Brain microvascular endothelial cell (primary cell): ENCODE data around the gene CCSAP.

Experiments used
- DNase-seq: peaks from one replicate; pipeline ENCODE4 v3.0.0-alpha.2; 2020
- H3K27ac ChIP-seq: fragments of 250-450 bp; sonication (Bioruptor Pico); 2 replicates; pipeline ENCODE4 v1.5.1; 2020; ENCODE audit warnings: mild to moderate bottlenecking, moderate library complexity
- H3K27me3 ChIP-seq: fragments of 250-450 bp; sonication (Bioruptor Pico); replicated peaks from 2 replicates; pipeline ENCODE4 v1.5.1; 2020; ENCODE audit warnings: mild to moderate bottlenecking
- H3K36me3 ChIP-seq: fragments of 250-450 bp; sonication (Bioruptor Pico); replicated peaks from 2 replicates; pipeline ENCODE4 v1.5.1; 2020; ENCODE audit warnings: mild to moderate bottlenecking
- H3K4me3 ChIP-seq: 2 replicates; pipeline ENCODE4 v1.5.1; 2011; ENCODE audit warnings: low read depth, mild to moderate bottlenecking, control low read depth, low read length, moderate library complexity
- in situ Hi-C: cut with HindIII; loops from 2 replicates; pipeline ENCODE4 v1.10.0; 2017; ENCODE audit warnings: low sequenced_read_pairs, low pct_ligation_motif_present
- TF ChIP-seq, protein P1 (sequence below): IDR thresholded peaks from 2 replicates; pipeline ENCODE4 v1.5.1; 2011; ENCODE audit warnings: low read depth, mild to moderate bottlenecking, moderate library complexity, low read length, control low read depth, inconsistent platforms; ENCODE audit errors: missing control alignments

The CCSAP gene

DNA sequence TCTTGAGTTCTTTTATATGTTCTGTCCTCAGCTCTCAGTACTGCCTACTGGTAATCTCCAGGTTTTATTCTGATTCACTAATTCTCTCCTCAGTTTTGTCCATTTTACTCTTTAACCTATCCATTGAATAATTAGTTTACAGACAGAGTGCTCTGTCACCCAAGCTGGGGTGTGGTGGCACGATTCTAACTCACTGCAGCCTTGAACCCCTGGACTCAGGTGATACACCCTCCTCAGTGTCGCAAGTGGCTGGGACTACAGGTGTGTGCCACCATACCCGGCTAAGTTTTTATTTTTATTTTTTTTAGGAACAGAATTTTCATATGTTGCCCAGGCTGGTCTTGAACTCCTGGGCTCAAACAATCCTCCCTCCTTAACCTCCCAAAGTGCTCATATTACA, 58.0 kb downstream of the CCSAP start:
- in situ Hi-C loops: no loop called here
- TF ChIP-seq, protein P1, sequence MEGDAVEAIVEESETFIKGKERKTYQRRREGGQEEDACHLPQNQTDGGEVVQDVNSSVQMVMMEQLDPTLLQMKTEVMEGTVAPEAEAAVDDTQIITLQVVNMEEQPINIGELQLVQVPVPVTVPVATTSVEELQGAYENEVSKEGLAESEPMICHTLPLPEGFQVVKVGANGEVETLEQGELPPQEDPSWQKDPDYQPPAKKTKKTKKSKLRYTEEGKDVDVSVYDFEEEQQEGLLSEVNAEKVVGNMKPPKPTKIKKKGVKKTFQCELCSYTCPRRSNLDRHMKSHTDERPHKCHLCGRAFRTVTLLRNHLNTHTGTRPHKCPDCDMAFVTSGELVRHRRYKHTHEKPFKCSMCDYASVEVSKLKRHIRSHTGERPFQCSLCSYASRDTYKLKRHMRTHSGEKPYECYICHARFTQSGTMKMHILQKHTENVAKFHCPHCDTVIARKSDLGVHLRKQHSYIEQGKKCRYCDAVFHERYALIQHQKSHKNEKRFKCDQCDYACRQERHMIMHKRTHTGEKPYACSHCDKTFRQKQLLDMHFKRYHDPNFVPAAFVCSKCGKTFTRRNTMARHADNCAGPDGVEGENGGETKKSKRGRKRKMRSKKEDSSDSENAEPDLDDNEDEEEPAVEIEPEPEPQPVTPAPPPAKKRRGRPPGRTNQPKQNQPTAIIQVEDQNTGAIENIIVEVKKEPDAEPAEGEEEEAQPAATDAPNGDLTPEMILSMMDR: no peak
- Histone ChIP-seq H3K27ac (no peak overlapping the region), H3K27me3 (no peaks in the 10 kb centered on the region), H3K36me3 (no peaks in the 10 kb centered on the region), H3K4me3 (no peak overlapping the region)
- DNase-seq: no peak

DNA sequence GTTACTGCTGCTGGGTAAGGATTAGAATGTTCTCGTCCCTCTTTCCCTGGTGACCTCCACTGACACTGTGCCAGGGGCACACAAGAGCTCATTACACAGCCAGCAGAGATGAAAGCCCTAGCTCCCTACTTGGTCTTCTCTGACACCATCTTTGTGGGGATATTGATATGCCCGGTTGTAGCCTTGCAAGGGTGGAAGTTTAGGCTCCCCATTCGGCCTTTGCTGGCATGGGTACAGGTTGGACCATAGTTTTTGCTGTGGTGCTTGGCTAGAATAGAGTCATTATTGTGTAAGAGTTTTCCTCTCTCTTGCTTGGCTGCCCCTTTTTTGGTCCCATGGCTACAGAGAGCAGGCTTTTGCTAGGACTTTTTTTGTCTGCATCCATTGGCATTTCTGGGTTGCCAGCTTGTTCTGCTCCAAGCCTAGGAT, 59.6 kb downstream of the CCSAP start:
- no peak overlapping the region for H3K4me3 ChIP-seq
- no peak overlapping the region for H3K27ac ChIP-seq
- in situ Hi-C loops: no loop called here
- TF ChIP-seq, protein P1: no peak
- no peaks in the 10 kb centered on the region for H3K36me3 ChIP-seq
- no peak for DNase-seq
- H3K27me3 ChIP-seq: no peaks in the 10 kb centered on the region

GRCh38 chr1:229282295-229282823, 60.5 kb downstream of the CCSAP start:
- H3K27ac ChIP-seq: no peak overlapping the region
- H3K36me3 ChIP-seq: no peaks in the 10 kb centered on the region
- TF ChIP-seq, protein P1: no peak
- no peak for DNase-seq
- H3K4me3 ChIP-seq: no peak overlapping the region
- no peaks in the 10 kb centered on the region for H3K27me3 ChIP-seq
- in situ Hi-C loops: no loop called here

DNA sequence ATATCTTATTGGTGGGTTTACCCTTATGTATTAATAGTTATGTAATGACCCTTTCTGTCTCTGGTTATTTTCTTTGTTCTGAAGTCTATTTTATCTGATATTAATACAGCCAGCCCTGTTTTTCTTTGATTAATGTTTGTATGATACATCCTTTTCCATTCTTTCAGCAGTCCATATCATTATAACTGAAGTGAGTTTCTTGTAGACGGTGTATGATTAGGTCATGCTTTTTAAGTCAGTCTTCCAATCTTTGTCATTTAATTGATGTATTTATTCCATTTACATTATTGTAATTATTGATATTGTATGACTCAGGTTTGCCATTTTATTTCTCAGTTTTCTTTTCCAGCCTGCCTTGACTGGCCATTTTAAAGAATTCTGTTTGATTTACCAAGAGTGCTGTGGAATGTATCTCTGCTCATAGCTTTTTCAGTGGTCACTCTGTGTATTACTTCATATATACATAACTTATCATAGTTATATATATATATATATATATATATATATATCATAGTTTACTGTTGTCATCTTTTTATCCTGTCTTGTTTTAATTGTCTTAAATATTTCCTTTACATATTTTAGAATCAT, 61.4 kb downstream of the CCSAP start:
- H3K36me3 ChIP-seq: no peaks in the 10 kb centered on the region
- DNase-seq: no peak
- H3K4me3 ChIP-seq: no peak overlapping the region
- H3K27ac ChIP-seq: no peak overlapping the region
- in situ Hi-C loops: no loop called here
- TF ChIP-seq, protein P1: no peak
- no peaks in the 10 kb centered on the region for H3K27me3 ChIP-seq

- TF ChIP-seq, protein P1: no peak
- Histone ChIP-seq H3K36me3 (no peaks in the 10 kb centered on the region), H3K4me3 (no peak overlapping the region), H3K27ac (no peak overlapping the region), H3K27me3 (no peaks in the 10 kb centered on the region)
- in situ Hi-C loops: no loop called here
- no peak for DNase-seq
These were observed 61.9 kb downstream of the CCSAP start for GRCh38 chr1:229280921-229281320.
